Type B pancreatic cell (in vitro differentiated cells): ENCODE data around the gene EMILIN2. TPM values are rescaled to one million over a fixed set of nuclear protein-coding genes. Genes with fewer than 3 reads are reported as not detected.

ENCODE experiments used
- DNase-seq: peaks from one replicate; pipeline ENCODE4 v3.0.0; 2021; ENCODE audit warnings: mixed read lengths; ENCODE audit not compliant: unreplicated experiment; ENCODE audit errors: extremely low spot score
- H3K27ac Mint-ChIP-seq: 2 replicates; pipeline ENCODE4 v1.8.0; 2021; ENCODE audit warnings: mild to moderate bottlenecking, mixed read lengths
- H3K27me3 Mint-ChIP-seq: 2 replicates; pipeline ENCODE4 v1.8.0; 2021; ENCODE audit warnings: mixed read lengths
- H3K36me3 Mint-ChIP-seq: 2 replicates; pipeline ENCODE4 v1.8.0; 2021; ENCODE audit warnings: mixed read lengths
- H3K4me1 Mint-ChIP-seq: one replicate; pipeline ENCODE4 v1.8.0; 2021; ENCODE audit warnings: mixed read lengths; ENCODE audit not compliant: unreplicated experiment
- H3K4me3 Mint-ChIP-seq: 2 replicates; pipeline ENCODE4 v1.8.0; 2021; ENCODE audit warnings: mild to moderate bottlenecking, mixed read lengths
- H3K9me3 Mint-ChIP-seq: 2 replicates; pipeline ENCODE4 v1.8.0; 2021; ENCODE audit warnings: mixed read lengths
- CTCF ChIP-seq: fragments of 200-600 bp; sonication (generic); conservative IDR thresholded peaks from 2 replicates; pipeline ENCODE4 v1.5.0; 2021; ENCODE audit warnings: antibody characterized with exemption, mild to moderate bottlenecking
- total RNA-seq: library from RNA; stranded (reverse); gene quantifications from 2 replicates; pipeline ENCODE4 v1.2.1, GENCODE V29; 2021; ENCODE audit warnings: low replicate concordance

Gene EMILIN2
- total RNA-seq, 1 donor from 2014 or later, result 9.4 TPM

- H3K4me3 Mint-ChIP-seq, result no peak overlapping the region
Observed at GRCh38 chr18:2910751-2911425, 64.1 kb downstream of the EMILIN2 start.

GRCh38 chr18:2911533-2911932, 64.7 kb downstream of the EMILIN2 start:
- Mint-ChIP-seq H3K27ac (no peak overlapping the region), H3K4me3 (no peak overlapping the region), H3K27me3 (peaks cover 17% of the 10 kb centered on the region), H3K9me3 (no peaks in the 10 kb centered on the region), H3K4me1 (peaks cover 8% of the 10 kb centered on the region), H3K36me3 (peaks cover 9% of the 10 kb centered on the region)
- no peak for TF ChIP-seq CTCF
- DNase-seq, result peak; percentile 51

More at GRCh38 chr18:2910751-2911425, 64.1 kb downstream of the EMILIN2 start:
- no peak overlapping the region for H3K27ac Mint-ChIP-seq
- H3K36me3 Mint-ChIP-seq, result peaks cover 6% of the 10 kb centered on the region
- H3K4me1 Mint-ChIP-seq, result peaks cover 7% of the 10 kb centered on the region
- TF ChIP-seq CTCF, result no peak
- H3K9me3 Mint-ChIP-seq, result no peaks in the 10 kb centered on the region
- peak; percentile 48 for DNase-seq
- H3K27me3 Mint-ChIP-seq, result peaks cover 18% of the 10 kb centered on the region

GRCh38 chr18:2912357-2913299, 65.8 kb downstream of the EMILIN2 start:
- Mint-ChIP-seq H3K4me1 (peaks cover 16% of the 10 kb centered on the region), H3K27ac (no peak overlapping the region), H3K9me3 (no peaks in the 10 kb centered on the region), H3K27me3 (peaks cover 10% of the 10 kb centered on the region), H3K36me3 (peaks cover 14% of the 10 kb centered on the region), H3K4me3 (no peak overlapping the region)
- TF ChIP-seq CTCF, result no peak
- peak; percentile 67 for DNase-seq

- no peak overlapping the region for H3K4me3 Mint-ChIP-seq
- peak; percentile 51 for DNase-seq
Observed at GRCh38 chr18:2913398-2914005, 66.7 kb downstream of the EMILIN2 start.

More at GRCh38 chr18:2913398-2914005, 66.7 kb downstream of the EMILIN2 start:
- Mint-ChIP-seq H3K27ac (no peak overlapping the region), H3K27me3 (peaks cover 1% of the 10 kb centered on the region), H3K4me1 (peaks cover 10% of the 10 kb centered on the region), H3K36me3 (peaks cover 14% of the 10 kb centered on the region), H3K9me3 (no peaks in the 10 kb centered on the region)
- TF ChIP-seq CTCF, result no peak
